Cardiac muscle cell (in vitro differentiated cells and primary cell): Measurements from ENCODE around the gene ZNF460. TPM values are rescaled to one million over a fixed set of nuclear protein-coding genes. Genes with fewer than 3 reads are reported as not detected.
A peak's percentile ranks its signal among the peaks of the same experiment; 100 is the strongest.

Source experiments
- DNase-seq, 2 donors: peaks; one replicate each; pipeline versions ENCODE4 v3.0.0 to v3.0.0-alpha.2; 2010 to 2017; ENCODE audit warnings: low read depth in 1 of 2, low spot score in 1 of 2
- H3K27ac ChIP-seq: fragments of 200-600 bp; sonication (generic); 2 replicates; pipeline ENCODE4 v1.5.1; 2016
- H3K27me3 ChIP-seq: fragments of 200-600 bp; sonication (generic); 2 replicates; pipeline ENCODE4 v1.6.0; 2016; ENCODE audit warnings: control low read depth
- H3K36me3 ChIP-seq: fragments of 200-600 bp; sonication (generic); 2 replicates; pipeline ENCODE4 v1.5.1; 2016; ENCODE audit warnings: control low read depth
- H3K4me1 ChIP-seq: fragments of 200-600 bp; sonication (generic); 2 replicates; pipeline ENCODE4 v1.8.1; 2017; ENCODE audit warnings: low read depth, mild to moderate bottlenecking, mixed run types
- H3K4me3 ChIP-seq: fragments of 200-600 bp; sonication (generic); 2 replicates; pipeline ENCODE4 v1.5.1; 2016; ENCODE audit warnings: mild to moderate bottlenecking
- H3K9me3 ChIP-seq: fragments of 200-600 bp; sonication (generic); 2 replicates; pipeline ENCODE4 v1.5.1; 2017; ENCODE audit warnings: low read depth, mild to moderate bottlenecking, control low read depth
- polyA plus RNA-seq: library from polyadenylated mRNA; unstranded; fragments of >200 nt; fragmentation: Nextera tagmentation; extraction: Ambion mirVana; gene quantifications from 2 replicates; pipeline ENCODE4 v1.2.1, GENCODE V29; 2016
- total RNA-seq: library from RNA; depleted of rRNA; stranded (reverse); fragments of >200 nt; gene quantifications from 2 replicates; pipeline ENCODE4 v1.2.3, GENCODE V29; 2016
- TF ChIP-seq, protein P1 (sequence below): IDR thresholded peaks from 2 replicates; pipeline ENCODE4 v1.5.1; 2012; ENCODE audit warnings: low read depth, mild to moderate bottlenecking, low read length

The ZNF460 gene
- total and polyA plus RNA-seq, 2 experiments from 2014 or later = 1.8 to 59.4 TPM

DNA sequence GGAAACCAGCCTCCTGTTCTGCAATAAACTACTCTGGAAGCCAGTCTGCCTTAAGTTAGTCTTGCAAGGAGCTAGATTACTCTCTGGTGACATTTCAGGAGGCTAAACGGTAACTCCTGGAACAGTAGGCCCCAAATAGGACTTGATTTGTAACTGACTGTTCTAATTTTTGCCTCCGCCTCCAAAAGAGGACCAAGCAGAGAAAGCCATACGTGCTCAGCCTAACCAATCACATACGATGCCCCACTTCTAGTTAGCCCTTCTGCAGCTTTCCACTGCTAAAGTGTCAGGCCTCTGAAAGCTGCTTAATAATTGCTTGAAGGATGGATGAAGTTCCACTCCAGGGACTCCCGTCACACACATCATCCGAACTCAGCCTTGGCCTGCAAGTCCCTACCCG lies 39.1 kb upstream of the ZNF460 start:
- Histone ChIP-seq H3K9me3 (no peaks in the 10 kb centered on the region), H3K27me3 (no peaks in the 10 kb centered on the region), H3K36me3 (peaks cover 10% of the 10 kb centered on the region), H3K27ac (peak overlapping the region; percentile 96), H3K4me3 (peak overlapping the region; percentile 57), H3K4me1 (peaks cover 12% of the 10 kb centered on the region)
- TF ChIP-seq, protein P1, sequence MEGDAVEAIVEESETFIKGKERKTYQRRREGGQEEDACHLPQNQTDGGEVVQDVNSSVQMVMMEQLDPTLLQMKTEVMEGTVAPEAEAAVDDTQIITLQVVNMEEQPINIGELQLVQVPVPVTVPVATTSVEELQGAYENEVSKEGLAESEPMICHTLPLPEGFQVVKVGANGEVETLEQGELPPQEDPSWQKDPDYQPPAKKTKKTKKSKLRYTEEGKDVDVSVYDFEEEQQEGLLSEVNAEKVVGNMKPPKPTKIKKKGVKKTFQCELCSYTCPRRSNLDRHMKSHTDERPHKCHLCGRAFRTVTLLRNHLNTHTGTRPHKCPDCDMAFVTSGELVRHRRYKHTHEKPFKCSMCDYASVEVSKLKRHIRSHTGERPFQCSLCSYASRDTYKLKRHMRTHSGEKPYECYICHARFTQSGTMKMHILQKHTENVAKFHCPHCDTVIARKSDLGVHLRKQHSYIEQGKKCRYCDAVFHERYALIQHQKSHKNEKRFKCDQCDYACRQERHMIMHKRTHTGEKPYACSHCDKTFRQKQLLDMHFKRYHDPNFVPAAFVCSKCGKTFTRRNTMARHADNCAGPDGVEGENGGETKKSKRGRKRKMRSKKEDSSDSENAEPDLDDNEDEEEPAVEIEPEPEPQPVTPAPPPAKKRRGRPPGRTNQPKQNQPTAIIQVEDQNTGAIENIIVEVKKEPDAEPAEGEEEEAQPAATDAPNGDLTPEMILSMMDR = no peak
- peak; percentile 33 to 37 for DNase-seq

DNA sequence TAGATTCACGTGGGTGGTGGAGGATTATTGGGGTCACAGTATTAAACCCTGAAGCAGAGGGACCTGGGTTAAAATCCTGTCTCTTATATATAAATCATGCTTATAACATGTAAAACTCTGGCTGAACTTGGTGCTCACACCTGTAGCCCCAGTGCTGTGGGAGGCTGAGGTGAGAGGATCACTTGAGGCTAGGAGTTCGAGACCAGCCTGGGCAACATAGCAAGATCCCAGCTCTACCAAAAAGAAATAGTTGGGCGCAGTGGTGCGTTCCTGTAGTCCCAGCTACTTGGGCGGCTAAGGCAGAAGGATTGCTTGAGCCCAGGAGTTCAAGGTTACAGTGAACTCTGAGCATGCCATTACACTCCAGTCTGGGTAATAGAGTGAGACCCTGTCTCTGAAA lies 37.5 kb upstream of the ZNF460 start:
- Histone ChIP-seq H3K36me3 (peaks cover 17% of the 10 kb centered on the region), H3K27me3 (no peaks in the 10 kb centered on the region), H3K4me3 (no peak overlapping the region), H3K27ac (no peak overlapping the region), H3K9me3 (no peaks in the 10 kb centered on the region), H3K4me1 (peaks cover 12% of the 10 kb centered on the region)
- DNase-seq = no peak
- TF ChIP-seq, protein P1 = no peak

DNA sequence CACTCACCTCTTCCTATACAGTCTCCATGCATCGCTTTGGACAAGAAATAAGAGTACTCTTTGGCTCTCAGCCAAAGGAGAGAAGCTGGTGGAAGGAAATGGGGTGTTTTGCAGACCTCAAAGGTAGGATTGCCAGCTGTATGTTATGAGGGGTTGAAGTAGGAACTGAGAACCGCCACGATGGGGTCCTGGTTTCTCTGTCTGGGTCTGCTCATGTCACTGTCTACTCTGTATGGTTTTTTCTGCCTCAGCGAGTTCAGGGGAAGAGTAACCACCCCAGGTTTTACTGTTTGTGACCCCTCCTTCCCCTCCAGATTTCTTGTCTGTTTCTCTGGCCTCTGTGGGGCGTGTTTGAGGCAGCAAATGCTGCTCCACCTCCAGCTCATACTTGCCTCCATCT lies 35.8 kb upstream of the ZNF460 start:
- no peaks in the 10 kb centered on the region for H3K9me3 ChIP-seq
- H3K4me1 ChIP-seq = peaks cover 12% of the 10 kb centered on the region
- no peak overlapping the region for H3K4me3 ChIP-seq
- DNase-seq = no peak
- H3K27me3 ChIP-seq = no peaks in the 10 kb centered on the region
- H3K27ac ChIP-seq = no peak overlapping the region
- TF ChIP-seq, protein P1 = no peak
- peaks cover 25% of the 10 kb centered on the region for H3K36me3 ChIP-seq

DNA sequence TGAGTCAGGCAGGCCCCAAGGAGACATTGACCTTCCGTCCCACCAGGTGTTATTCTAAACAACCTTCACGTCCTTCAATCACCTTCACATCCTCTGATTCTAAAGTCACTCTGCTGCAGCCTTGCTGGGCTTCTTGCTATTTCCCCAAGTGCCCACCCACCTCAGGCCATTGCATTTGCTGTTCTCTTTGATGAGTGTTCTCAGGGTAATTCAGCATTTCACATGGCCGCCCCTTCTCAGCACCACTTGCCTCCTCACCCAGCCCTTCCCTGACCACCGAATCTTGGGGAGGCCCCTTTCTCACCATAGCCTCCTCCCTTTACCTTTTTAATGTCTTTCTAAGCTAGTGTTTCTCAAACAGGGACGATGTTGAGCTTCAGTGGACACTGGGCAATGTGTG lies 35.2 kb upstream of the ZNF460 start:
- H3K9me3 ChIP-seq = no peaks in the 10 kb centered on the region
- no peak overlapping the region for H3K27ac ChIP-seq
- DNase-seq = no peak
- TF ChIP-seq, protein P1 = no peak
- peaks cover 25% of the 10 kb centered on the region for H3K36me3 ChIP-seq
- H3K4me3 ChIP-seq = no peak overlapping the region
- H3K4me1 ChIP-seq = peaks cover 9% of the 10 kb centered on the region
- no peaks in the 10 kb centered on the region for H3K27me3 ChIP-seq

DNA sequence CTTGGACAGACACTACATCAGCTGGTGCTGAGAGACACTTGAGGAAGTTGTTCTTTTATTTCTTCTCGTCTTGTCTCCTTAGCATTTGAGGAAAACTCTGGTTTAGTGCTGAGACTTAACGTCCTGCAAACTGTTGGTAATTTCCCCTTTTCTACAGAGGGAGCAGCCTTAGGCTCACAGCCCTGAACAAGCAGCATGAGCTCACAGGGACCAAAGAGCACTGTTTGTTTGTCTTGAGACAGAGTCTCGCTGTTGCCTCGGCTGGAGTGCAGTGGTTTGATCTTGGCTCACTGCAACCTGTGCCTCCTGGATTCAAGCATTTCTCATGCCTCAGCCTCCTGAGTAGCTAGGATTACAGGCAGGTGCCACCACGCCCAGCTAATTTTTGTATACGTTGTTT lies 34.3 kb upstream of the ZNF460 start:
- TF ChIP-seq, protein P1 = no peak
- H3K27me3 ChIP-seq = no peaks in the 10 kb centered on the region
- DNase-seq = no peak
- H3K4me1 ChIP-seq = peaks cover 9% of the 10 kb centered on the region
- no peak overlapping the region for H3K4me3 ChIP-seq
- H3K9me3 ChIP-seq = no peaks in the 10 kb centered on the region
- peaks cover 31% of the 10 kb centered on the region for H3K36me3 ChIP-seq
- H3K27ac ChIP-seq = no peak overlapping the region

DNA sequence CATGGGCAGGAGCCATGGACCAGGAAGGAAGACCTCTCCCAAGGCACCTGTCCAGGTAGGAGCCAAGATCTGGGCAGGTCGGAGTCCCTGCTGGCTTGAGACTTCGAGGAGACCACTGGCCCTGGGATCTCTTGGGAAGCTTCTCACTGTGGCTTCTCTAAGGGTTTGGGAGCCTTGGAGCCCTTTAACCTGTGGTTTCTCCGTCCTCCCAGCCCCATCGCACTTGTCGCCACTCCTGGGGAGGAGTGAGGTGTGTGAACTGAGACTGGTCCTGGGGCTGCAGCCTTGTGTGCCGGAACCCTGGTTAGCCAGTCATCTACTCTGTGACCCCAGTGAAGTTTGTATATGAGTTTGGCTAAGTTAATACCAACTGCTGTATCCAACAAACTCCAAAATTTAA lies 31.6 kb upstream of the ZNF460 start:
- TF ChIP-seq, protein P1 = no peak
- Histone ChIP-seq H3K4me1 (no peaks in the 10 kb centered on the region), H3K36me3 (peaks cover 38% of the 10 kb centered on the region), H3K4me3 (no peak overlapping the region), H3K9me3 (no peaks in the 10 kb centered on the region), H3K27ac (no peak overlapping the region), H3K27me3 (no peaks in the 10 kb centered on the region)
- DNase-seq = no peak
